SK-N-SH treated with all-trans-retinoic acid at 6 μM for 48 hours (cell line): Measurements from ENCODE around the gene RIPOR3.
"Not testable (repeated sequence)": the region's sequence is repeated elsewhere in the genome, so short reads cannot be mapped to it uniquely, and the experiment has no call there.

Experiments
- ATAC-seq: fragments of 200-7000 bp; cut with Tn5 transposase; 3 replicates; pipeline ENCODE4 v1.9.1; 2020; ENCODE audit warnings: mild to moderate bottlenecking, moderate library complexity
- ARNTL ChIP-seq: fragments of 450-650 bp; formaldehyde crosslinking; IDR thresholded peaks from 2 replicates; pipeline ENCODE4 v1.5.0; 2020; ENCODE audit warnings: low read depth, mild to moderate bottlenecking, moderate library complexity, borderline replicate concordance
- BACH2 ChIP-seq: fragments of 250-450 bp; sonication (Bioruptor Pico); IDR thresholded peaks from 2 replicates; pipeline ENCODE4 v1.9.0; 2021; ENCODE audit warnings: mild to moderate bottlenecking, borderline replicate concordance
- CSDC2 ChIP-seq: fragments of 250-450 bp; sonication (Bioruptor Pico); IDR thresholded peaks from 2 replicates; pipeline ENCODE4 v1.5.0; 2020; ENCODE audit warnings: mild to moderate bottlenecking, moderate library complexity
- ESRRG ChIP-seq: fragments of 250-450 bp; sonication (Bioruptor Pico); IDR thresholded peaks from 2 replicates; pipeline ENCODE4 v1.6.1; 2021; ENCODE audit warnings: mild to moderate bottlenecking
- GLIS3 ChIP-seq: fragments of 250-450 bp; sonication (Bioruptor Pico); IDR thresholded peaks from 2 replicates; pipeline ENCODE4 v1.5.0; 2020; ENCODE audit warnings: mild to moderate bottlenecking, moderate library complexity
- ISL1 ChIP-seq: fragments of 250-450 bp; sonication (Bioruptor Pico); IDR thresholded peaks from 2 replicates; pipeline ENCODE4 v2.1.2; 2022; ENCODE audit warnings: mild to moderate bottlenecking, moderate library complexity
- OSR1 ChIP-seq: fragments of 250-450 bp; sonication (Bioruptor Pico); IDR thresholded peaks from 2 replicates; pipeline ENCODE4 v1.8.0; 2022; ENCODE audit warnings: moderate library complexity, mild to moderate bottlenecking, inconsistent platforms
- PATZ1 ChIP-seq: fragments of 250-450 bp; sonication (Bioruptor Pico); IDR thresholded peaks from 2 replicates; pipeline ENCODE4 v1.8.0; 2020; ENCODE audit warnings: mild to moderate bottlenecking, moderate library complexity, borderline replicate concordance
- POU6F1 ChIP-seq: fragments of 250-450 bp; sonication (Bioruptor Pico); IDR thresholded peaks from 2 replicates; pipeline ENCODE4 v1.8.0; 2021; ENCODE audit warnings: low read depth, mild to moderate bottlenecking, moderate library complexity, borderline replicate concordance
- RARB ChIP-seq: fragments of 250-450 bp; sonication (Bioruptor Pico); IDR thresholded peaks from 2 replicates; pipeline ENCODE4 v1.8.0; 2021; ENCODE audit warnings: mild to moderate bottlenecking, moderate library complexity
- SNAI2 ChIP-seq: fragments of 250-450 bp; sonication (Bioruptor Pico); IDR thresholded peaks from 2 replicates; pipeline ENCODE4 v1.5.0; 2020; ENCODE audit warnings: mild to moderate bottlenecking, moderate library complexity
- TCF4 ChIP-seq: fragments of 250-450 bp; sonication (Bioruptor Pico); IDR thresholded peaks from 2 replicates; pipeline ENCODE4 v1.8.0; 2021; ENCODE audit warnings: mild to moderate bottlenecking, moderate library complexity, borderline replicate concordance
- TOX ChIP-seq: fragments of 250-450 bp; sonication (Bioruptor Pico); IDR thresholded peaks from 2 replicates; pipeline ENCODE4 v1.8.0; 2021; ENCODE audit warnings: mild to moderate bottlenecking, moderate library complexity, borderline replicate concordance
- TSHZ2 ChIP-seq: fragments of 250-450 bp; sonication (Bioruptor Pico); IDR thresholded peaks from 2 replicates; pipeline ENCODE4 v1.5.0; 2020; ENCODE audit warnings: mild to moderate bottlenecking, moderate library complexity
- ZC3H10 ChIP-seq: fragments of 250-450 bp; sonication (Bioruptor Pico); IDR thresholded peaks from 2 replicates; pipeline ENCODE4 v1.5.1; 2021; ENCODE audit warnings: mild to moderate bottlenecking, moderate library complexity
- ZFP3 ChIP-seq: fragments of 250-450 bp; sonication (Bioruptor Pico); IDR thresholded peaks from 2 replicates; pipeline ENCODE4 v1.5.0; 2020; ENCODE audit warnings: mild to moderate bottlenecking, moderate library complexity
- ZFP30 ChIP-seq: fragments of 450-650 bp; formaldehyde crosslinking; IDR thresholded peaks from 2 replicates; pipeline ENCODE4 v1.5.0; 2022; ENCODE audit warnings: mild to moderate bottlenecking, moderate library complexity
- ZNF565 ChIP-seq: fragments of 450-650 bp; formaldehyde crosslinking; conservative IDR thresholded peaks from 2 replicates; pipeline ENCODE4 v1.5.0; 2020; ENCODE audit warnings: low read depth, mild to moderate bottlenecking, moderate library complexity
- ZNF70 ChIP-seq: fragments of 450-650 bp; formaldehyde crosslinking; IDR thresholded peaks from 2 replicates; pipeline ENCODE4 v1.5.0; 2020; ENCODE audit warnings: mild to moderate bottlenecking, moderate library complexity
- ZNF8 ChIP-seq: fragments of 450-650 bp; formaldehyde crosslinking; IDR thresholded peaks from 2 replicates; pipeline ENCODE4 v1.5.0; 2020; ENCODE audit warnings: mild to moderate bottlenecking, moderate library complexity
- TF ChIP-seq, protein P1 (sequence below): fragments of 250-450 bp; sonication (Bioruptor Pico); IDR thresholded peaks from 2 replicates; pipeline ENCODE4 v1.5.1; 2021; ENCODE audit warnings: mild to moderate bottlenecking, moderate library complexity
- TF ChIP-seq, protein P2 (sequence below): fragments of 250-450 bp; sonication (Bioruptor Pico); IDR thresholded peaks from 2 replicates; pipeline ENCODE4 v1.5.1; 2020; ENCODE audit warnings: low read depth, mild to moderate bottlenecking, moderate library complexity

Gene RIPOR3

DNA sequence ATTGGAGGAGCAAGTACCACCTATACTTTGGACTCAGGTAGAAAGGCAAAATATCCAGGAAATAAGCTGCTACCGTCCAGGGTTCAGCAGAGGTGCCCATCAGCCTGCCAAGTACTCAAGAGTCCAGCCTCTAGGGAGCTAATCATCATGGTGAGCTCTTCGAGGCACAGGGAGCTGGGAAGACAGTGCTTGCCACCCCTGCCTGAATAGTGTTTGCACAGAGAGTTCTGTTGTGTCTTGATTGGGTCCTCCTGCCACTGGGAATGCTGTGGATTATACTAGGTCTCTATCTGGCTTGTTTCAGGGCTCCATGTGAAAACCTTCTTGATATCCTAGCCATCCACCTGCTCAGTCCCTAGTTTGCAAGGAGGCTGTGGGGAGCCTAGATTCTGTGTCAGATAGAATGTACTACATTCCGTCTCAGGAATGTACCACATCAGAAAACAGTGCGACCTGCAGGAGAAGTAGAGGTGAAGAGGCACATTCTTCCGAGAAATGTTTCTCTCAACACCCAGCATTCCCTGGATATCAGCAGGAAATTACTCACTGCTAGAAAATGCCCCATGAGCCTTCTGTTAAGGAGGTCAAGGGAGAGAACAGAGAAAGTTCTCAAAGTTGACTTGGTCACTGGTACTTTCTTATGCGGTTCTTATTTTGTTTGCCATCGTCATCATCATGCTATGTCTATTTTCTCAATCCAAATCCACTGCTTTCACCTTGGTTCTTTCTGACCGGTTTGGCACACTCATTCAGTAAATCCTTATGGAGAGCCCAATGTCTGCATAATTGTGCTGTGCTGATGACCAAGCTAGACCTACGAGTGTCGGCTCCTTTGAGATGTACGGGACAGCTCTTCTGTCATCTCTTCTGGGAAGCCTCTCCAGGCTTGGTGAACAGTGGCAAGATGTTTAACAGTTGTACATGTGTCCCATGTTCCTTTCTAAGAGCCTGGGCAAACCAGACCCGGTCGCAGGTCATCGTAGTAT is 150.4 kb downstream of the RIPOR3 start:
- peak; percentile 90 for ATAC-seq

DNA sequence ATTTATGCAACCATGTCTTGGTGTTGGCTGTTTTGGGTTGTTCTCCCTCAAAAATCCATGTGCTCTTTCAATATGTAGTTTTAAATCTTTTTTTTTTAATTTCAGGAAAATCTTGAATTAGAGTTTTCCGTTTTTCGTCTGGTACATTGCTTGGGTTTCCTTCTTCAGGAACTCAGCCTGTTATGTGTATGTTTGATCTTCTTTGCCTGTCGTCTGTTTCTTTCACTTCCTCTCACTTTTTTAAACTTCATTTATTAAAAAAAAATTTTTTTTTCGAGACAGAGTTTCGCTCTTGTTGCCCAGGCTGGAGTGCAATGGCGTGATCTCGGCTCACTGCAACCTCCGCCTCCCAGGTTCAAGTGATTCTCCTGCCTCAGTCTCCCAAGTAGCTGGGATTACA is 151.5 kb downstream of the RIPOR3 start:
- not testable (repeated sequence) for ATAC-seq

More for the DNA sequence above, 150.4 kb downstream of the RIPOR3 start:
- TF ChIP-seq ARNTL (CRISPR knock-in tag) (no peak), TCF4 (CRISPR knock-in tag) (no peak), ISL1 (CRISPR knock-in tag) (peak; percentile 51; the same call in 1 of the 2 replicates), ZNF565 (CRISPR knock-in tag) (no peak), ZNF70 (no peak), TOX (CRISPR knock-in tag) (no peak), ZC3H10 (CRISPR knock-in tag) (no peak), SNAI2 (no peak), ZNF8 (CRISPR knock-in tag) (no peak), ESRRG (CRISPR knock-in tag) (no peak), TSHZ2 (CRISPR knock-in tag) (no peak), POU6F1 (CRISPR knock-in tag) (no peak), CSDC2 (CRISPR knock-in tag) (no peak), OSR1 (CRISPR knock-in tag) (no peak), ZFP30 (CRISPR knock-in tag) (no peak), BACH2 (no peak), PATZ1 (CRISPR knock-in tag) (no peak), GLIS3 (CRISPR knock-in tag) (0 out of 2 replicates have a peak, but pooled peaks have one; percentile 12), RARB (no peak), ZFP3 (CRISPR knock-in tag) (0 out of 2 replicates have a peak, but pooled peaks have one; percentile 28)
- TF ChIP-seq, protein P1, sequence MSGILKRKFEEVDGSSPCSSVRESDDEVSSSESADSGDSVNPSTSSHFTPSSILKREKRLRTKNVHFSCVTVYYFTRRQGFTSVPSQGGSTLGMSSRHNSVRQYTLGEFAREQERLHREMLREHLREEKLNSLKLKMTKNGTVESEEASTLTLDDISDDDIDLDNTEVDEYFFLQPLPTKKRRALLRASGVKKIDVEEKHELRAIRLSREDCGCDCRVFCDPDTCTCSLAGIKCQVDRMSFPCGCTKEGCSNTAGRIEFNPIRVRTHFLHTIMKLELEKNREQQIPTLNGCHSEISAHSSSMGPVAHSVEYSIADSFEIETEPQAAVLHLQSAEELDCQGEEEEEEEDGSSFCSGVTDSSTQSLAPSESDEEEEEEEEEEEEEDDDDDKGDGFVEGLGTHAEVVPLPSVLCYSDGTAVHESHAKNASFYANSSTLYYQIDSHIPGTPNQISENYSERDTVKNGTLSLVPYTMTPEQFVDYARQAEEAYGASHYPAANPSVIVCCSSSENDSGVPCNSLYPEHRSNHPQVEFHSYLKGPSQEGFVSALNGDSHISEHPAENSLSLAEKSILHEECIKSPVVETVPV, result no peak
- TF ChIP-seq, protein P2, sequence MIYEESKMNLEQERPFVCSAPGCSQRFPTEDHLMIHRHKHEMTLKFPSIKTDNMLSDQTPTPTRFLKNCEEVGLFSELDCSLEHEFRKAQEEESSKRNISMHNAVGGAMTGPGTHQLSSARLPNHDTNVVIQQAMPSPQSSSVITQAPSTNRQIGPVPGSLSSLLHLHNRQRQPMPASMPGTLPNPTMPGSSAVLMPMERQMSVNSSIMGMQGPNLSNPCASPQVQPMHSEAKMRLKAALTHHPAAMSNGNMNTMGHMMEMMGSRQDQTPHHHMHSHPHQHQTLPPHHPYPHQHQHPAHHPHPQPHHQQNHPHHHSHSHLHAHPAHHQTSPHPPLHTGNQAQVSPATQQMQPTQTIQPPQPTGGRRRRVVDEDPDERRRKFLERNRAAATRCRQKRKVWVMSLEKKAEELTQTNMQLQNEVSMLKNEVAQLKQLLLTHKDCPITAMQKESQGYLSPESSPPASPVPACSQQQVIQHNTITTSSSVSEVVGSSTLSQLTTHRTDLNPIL (CRISPR knock-in tag), result no peak
- TF ChIP-seq, all 23 proteins: peak for 3
